Measurements from ENCODE around the gene MUC20.
"Not testable (repeated sequence)": the region's sequence is repeated elsewhere in the genome, so short reads cannot be mapped to it uniquely, and the experiment has no call there.

MUC20 gene, protein sequence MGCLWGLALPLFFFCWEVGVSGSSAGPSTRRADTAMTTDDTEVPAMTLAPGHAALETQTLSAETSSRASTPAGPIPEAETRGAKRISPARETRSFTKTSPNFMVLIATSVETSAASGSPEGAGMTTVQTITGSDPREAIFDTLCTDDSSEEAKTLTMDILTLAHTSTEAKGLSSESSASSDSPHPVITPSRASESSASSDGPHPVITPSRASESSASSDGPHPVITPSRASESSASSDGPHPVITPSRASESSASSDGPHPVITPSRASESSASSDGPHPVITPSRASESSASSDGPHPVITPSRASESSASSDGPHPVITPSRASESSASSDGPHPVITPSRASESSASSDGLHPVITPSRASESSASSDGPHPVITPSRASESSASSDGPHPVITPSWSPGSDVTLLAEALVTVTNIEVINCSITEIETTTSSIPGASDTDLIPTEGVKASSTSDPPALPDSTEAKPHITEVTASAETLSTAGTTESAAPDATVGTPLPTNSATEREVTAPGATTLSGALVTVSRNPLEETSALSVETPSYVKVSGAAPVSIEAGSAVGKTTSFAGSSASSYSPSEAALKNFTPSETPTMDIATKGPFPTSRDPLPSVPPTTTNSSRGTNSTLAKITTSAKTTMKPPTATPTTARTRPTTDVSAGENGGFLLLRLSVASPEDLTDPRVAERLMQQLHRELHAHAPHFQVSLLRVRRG

DNA sequence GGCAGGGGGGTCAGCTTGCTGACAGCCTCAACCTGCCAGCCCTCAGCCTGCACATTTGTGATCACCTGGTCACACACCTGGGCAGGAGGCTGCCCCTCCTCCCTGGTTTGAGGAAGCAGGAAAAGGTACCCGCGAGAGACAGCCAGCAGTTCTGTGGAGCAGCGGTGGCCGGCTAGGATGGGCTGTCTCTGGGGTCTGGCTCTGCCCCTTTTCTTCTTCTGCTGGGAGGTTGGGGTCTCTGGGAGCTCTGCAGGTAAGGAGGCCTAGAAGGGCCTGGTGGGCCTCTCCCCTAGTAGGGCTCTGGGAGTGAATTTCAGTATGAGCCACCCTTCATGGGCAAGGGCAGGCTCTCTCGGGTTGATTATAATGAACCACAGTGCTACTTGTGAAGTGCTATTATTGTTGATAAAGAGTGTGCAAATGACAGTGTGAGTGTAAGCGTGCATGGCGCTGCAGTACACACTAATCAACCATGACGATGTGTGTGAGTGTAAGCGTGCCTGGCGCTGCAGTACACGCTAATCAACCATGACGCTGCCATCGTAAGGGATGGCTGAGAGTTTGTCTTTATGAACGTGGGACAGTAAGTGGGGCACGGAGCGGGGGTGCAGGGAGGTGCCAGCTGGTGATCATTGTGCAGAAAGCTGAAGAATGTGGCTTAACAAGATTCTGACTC, at the start of gene MUC20:
TSS of gene MUC20 (plus strand) at position 148 of the 676 bp plus-strand sequence. CDS start at position 178, 30 bp downstream.
- not testable (repeated sequence) for DNase-seq

DNA sequence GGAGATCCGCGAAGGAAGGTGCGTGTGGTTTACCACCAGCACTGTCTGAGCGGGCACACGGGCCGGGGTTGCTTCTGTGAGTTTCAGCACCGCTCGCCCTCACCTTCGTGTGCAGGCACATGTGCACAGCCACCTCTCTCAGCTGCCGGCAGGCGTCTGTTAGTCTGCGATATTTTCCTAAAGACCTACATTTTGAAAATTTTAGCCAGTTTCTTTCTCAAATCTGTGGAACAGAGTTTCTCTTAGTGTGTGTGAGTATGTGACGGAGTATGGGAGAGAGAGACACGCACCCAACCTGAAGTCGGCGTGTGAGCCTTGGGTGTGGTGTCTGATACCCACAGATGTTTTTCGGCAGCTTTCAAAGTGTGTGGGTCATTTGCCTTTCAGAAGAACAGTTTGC, 49.5 kb upstream of the MUC20 start:
- not testable (repeated sequence) for DNase-seq

DNA sequence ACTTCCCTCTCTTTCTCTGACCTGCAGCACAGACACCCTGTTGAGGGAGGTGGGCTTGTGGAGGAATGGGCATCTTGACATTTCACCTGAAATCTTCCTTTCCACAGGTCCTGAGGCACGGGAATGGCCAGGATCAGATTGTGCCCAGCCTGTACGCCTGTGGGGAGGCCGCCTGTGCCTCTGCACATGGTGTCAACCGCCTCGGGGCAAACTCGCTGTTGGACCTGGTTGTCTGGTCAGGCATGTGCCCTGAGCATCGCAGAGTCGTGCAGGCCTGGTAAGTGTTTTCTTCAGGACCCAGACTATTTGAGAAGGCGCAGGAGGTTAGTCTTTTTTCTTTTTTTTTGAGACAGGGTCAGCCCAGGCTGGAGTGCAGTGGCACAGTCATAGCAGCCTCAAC, 47.1 kb upstream of the MUC20 start:
- DNase-seq, result not testable (repeated sequence)

DNA sequence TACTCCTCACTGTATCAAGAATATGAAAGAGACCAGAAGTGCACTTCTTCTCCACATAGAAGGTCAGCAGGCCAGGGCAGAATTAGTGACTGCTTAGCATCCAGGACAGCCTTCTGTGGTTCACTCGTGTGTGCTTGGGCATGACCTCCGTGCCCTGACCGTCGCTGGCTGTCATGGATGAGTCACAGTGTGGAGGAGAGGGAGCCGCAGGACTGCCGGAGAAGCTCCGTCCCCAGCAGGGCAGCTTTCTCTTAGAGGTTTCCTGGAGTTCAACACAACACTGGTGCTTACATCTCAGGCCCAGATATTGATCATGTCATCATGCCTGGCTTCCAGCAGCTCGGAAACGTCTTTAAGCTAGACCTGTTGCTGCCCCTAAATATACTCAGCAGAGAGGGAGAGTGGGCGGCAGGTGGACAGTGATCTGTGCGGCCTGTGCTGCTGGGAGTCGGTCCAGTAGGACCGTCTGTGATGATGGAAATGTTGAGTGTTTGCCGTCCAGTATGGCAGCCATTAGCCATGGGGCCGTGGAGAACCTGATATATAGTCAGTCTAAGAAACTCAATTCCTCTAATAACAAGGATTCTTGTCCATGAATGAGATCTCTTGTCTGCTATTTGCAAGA, 42.3 kb upstream of the MUC20 start:
- not testable (repeated sequence) for DNase-seq

DNA sequence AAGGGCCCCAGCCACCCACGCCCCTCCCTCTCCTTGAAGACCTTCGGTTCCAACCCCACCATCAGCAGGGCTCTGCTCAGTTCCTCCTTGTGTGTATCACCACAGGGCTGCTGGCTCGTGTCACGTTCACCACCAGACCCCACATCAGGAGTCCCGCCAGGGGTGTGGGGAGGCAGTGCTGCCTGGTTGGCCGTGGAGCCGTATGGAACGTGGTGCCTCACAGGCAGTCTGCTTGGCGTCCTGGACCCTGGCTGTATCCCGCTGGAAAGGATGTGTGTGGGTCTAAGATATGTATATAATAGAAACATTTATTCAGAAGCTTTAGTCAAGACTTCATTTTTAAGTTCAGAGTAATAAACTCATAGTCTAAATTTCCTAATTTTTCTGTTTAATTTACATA, 40.1 kb upstream of the MUC20 start:
- not testable (repeated sequence) for DNase-seq

DNA sequence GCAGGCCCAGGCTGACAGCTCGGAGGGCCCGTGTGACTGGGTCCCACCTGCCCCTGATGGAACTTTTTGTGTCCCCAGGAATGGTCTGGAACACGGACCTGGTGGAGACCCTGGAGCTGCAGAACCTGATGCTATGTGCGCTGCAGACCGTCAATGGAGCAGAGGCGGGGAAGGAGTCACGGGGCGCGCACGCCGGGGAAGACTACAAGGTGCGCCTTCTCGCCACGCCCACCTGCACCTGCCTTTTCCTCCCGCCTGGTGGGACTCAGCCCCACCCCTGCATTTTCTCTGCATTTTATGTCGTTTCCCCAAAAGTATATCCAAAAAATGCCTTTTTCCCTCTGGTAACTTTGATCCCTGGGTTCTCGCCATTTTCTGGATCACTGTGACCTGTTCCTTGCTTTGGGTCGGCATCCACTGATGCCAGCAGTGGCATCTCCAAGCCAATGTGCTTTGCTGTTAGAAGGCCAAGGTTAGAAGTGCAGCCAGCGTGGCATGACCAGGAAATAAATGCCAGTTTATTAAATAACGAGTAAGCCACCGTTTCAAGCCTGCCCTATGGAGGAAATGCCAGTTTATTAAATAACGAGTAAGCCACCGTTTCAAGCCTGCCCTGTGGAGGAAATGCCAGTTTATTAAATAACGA, 39.2 kb upstream of the MUC20 start:
- DNase-seq, result not testable (repeated sequence)

DNA sequence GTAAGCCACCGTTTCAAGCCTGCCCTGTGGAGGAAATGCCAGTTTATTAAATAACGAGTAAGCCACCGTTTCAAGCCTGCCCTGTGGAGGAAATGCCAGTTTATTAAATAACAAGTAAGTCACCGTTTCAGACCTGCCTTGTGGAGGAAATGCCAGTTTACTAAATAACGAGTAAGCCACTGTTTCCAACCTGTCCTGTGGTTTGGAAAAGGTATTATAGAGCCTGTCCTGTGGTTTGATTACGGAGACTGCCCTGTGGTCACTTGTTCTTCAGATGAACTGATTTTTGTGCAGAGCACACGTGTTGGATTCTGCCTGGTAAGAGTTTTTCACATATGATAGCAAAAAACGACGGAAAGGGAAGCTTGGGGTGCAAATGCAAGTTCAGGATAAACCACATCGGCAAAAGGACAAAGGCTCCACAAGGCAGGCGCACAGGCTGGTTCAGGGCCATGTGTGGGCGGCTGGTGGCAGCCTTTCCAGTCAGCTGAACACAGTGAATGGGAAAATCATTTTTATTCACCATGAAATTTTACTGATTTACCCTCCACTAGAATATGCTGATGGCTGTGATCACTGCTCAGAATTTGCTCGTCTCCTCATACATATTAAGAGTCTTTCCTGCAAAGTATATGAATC, 38.6 kb upstream of the MUC20 start:
- not testable (repeated sequence) for DNase-seq

DNA sequence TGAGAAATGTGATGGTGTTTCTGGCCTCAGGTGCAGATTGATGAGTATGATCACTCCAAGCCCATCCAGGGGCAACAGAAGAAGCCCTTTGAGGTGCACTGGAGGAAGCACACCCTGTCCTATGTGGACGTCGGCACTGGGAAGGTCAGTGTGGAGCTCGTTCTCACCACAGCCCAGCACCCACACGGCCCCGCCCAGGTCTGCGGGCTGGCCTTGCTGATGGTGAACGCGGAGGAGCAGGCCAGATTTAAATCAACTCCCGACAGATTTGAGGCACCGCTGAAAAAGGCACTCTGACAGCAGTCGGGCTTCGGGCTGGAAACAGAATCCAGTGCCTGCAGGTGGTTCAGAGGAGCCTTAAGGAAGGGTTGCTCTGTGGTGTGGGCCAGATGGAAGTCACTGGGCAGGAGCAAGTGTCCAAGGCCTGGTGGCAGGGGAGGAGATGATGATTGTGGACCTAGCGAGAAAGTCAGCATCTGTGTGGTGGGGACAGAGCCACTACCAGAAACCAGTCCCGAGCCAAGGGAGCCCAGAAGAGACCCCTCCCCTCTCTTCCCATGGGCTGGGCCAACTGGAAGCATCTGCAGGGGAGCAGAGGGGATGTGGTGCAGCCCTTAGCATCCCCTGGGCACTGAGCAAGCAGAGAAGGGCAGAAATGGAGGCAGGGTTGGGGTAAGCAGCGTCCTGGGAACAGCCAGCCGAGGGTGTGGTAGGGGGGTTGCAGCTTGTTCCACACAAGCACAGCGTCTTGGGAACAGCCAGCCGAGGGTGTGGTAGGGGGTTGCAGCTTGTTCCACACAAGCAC, 36.9 kb upstream of the MUC20 start:
- DNase-seq, result not testable (repeated sequence)

DNA sequence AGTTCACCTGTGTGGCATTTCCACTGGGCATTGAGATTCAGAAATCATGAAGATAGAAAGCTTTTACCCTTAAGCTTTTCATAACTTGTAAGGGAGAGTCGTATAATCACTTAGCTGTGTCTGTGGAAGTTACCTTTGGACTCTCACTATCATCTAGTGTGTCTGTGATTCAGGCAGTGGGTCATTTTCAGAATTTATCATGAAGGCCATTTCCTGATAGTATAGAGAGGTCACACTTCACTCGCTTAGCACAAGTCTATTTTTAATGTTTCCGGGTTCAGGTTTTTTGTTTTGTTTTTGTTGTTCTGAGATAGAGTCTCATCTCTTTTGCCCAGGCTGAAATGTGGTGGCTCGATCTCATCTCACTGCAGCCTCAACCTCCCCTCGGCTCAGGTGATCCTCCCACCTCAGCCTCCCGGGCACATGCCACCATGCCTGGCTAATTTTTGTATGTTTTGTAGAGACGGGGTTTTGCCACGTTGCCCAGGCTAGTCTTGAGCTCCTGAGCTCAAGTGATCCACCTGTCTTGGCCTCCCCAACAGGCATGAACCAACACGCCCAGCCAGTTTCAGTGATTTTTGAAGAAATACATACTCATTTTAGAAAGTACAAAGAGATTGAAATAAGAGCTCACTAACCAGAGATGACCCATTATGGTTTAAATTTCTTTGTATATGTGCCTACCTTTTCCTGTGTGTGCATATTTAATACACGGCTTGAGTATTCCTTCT, 36.1 kb upstream of the MUC20 start:
- not testable (repeated sequence) for DNase-seq

DNA sequence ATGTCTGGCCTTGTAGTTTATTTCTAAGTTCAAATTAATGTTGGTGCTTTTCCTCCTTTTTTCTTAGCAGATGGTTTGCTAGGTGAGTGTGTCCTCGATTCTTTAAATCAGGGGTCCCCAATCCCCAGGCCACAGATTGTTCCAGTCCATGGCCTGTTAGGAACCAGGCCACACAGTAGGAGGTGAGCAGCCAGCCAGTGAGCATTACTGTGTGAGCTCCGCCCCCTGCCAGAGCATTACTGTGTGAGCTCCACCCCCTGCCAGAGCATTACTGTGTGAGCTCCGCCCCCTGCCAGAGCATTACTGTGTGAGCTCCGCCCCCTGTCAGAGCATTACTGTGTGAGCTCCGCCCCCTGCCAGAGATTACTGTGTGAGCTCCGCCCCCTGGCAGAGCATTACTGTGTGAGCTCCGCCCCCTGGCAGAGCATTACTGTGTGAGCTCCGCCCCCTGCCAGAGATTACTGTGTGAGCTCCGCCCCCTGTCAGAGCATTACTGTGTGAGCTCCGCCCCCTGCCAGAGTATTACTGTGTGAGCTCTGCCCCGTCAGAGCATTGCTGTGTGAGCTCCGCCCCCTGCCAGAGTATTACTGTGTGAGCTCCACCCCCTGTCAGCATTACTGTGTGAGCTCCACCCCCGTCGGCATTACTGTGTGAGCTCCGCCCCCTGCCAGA, 34.1 kb upstream of the MUC20 start:
- not testable (repeated sequence) for DNase-seq

DNA sequence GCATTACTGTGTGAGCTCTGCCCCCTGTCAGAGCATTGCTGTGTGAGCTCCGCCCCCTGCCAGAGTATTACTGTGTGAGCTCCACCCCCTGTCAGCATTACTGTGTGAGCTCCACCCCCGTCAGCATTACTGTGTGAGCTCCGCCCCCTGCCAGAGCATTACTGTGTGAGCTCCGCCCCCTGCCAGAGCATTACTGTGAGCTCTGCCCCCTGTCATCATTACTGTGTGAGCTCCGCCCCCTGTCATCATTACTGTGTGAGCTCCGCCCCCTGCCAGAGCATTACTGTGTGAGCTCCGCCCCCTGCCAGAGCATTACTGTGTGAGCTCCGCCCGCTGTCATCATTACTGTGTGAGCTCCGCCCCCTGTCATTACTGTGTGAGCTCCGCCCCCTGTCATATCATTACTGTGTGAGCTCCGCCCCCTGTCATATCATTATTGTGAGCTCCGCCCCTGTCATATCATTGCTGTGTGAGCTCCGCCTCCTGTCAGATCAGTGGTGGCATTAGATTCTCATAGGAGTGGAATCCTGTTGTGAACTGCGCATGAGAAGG, 33.5 kb upstream of the MUC20 start:
- not testable (repeated sequence) for DNase-seq

DNA sequence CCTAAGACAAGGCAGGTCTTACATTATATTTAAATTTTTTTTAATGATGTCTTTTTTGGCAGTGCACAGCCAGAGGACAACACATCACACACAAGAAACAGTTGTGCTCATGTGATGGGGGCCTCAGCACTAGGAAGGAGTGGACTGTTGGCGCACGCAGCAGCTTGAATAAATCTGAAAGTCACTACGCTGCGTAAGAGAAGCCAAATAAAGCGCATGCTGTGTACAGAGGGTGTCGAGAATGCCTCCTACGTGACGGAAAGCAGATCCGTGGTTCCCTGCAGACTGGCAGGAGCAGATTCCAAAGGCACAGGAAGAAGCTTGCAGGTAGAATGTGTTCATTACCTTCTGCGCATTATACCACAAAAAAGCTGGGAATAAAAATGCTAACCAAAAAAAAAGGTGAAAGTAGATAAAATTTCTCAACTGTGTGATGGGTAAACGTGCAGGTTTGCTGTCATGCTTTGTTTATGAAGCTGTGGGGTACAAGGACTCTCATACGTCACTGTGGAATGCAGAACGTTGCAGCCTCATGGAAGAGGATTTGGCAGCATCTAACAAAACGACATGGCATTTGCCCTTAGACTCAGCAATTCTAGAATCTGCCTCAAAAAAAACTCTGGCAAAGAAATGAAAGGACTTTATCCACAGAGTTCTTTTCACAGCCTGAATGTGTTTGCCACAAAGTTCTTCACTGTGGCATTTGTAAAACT, 32.2 kb upstream of the MUC20 start:
- not testable (repeated sequence) for DNase-seq

DNA sequence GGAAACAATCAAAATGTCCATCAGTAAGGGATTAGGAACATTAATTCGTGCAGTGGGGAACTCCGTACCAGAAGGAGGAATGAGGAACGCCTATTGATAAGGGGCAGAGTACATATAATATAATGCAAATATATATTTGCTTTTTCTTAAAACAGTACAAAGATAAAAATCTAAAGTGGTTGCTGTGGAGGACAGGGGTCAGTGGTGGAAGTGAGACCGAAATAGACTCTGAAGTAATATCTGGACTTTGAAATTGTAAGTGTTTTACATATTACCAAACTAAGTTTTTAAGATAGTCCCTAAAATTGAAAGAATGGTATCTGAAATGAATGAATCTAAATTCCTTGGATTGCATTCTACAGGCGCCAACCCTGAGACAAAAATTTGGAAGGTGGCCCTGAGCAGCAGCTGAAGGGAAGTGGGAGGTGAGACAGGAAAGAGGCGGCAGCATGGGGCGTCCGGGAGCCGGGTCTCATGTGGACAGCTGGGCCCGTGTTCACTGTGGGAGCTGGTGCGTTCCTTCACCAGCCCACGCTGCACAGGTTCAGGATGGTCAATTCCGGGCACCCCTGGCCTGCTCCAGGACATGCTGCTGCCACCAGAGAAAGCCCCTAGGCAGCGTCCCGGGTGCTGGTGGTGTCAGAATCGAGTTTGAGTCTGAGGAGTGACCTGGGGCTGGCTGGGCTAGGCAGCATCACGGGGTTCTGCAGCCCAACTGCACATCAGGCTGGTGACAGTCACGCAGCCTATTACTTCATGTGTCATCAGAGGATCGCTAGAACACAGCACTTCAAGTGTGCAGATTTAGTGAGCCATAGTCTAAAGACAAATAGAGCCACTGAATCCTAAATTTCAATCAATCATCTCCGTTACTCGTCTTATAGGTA, 31.4 kb upstream of the MUC20 start:
- not testable (repeated sequence) for DNase-seq

DNA sequence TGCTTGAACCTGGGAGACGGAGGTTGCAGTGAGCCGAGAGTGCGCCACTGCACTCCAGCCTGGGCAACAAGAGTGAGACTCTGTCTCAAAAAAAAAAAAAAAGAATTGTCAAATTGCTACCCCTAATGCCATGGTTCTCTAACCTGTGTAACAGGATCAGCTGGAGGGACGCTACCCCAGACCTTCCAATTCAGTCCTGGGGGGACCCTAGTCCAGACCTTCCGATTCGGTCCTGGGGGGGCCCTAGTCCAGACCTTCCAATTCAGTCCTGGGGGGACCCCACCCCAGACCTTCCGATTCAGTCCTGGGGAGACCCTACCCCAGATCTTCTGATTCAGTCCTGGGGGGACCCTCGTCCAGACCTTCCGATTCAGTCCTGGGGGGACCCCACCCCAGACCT, 29.8 kb upstream of the MUC20 start:
- DNase-seq, result no peak

DNA sequence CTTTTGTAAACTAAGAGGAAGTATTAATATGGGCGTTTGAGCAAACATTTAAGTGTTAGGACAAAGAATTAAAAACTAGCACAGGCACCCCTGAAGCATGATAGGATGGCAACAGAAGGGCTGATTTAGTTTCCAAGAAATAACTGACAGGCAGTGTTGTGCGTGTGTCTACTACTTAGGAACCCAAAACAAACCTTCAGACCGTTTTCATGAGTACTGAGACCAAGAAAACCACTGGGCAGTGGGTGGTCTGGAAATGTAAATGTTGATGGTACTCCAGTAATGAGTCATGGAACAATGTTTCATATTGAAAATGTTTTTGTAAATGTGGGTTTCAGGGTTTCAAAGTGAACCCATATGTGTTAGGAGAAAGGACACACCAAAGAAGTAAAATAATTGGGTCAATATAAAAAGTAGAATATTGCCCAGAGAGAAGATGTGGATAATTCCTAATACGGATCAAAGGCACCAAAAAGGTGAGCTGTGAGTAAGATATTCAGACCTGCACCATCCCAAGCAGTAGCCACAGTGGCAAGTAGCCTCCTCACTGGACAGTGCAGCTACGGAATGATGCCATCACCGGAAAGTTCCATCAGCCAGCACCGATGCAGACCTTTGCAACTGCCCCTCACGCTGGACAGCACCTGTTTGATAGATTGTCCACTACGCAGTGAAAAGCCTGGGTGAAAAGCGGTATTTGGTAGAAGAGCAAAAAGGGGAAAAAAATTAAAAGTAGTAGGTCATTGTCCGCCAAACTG, 29.0 kb upstream of the MUC20 start:
- not testable (repeated sequence) for DNase-seq

DNA sequence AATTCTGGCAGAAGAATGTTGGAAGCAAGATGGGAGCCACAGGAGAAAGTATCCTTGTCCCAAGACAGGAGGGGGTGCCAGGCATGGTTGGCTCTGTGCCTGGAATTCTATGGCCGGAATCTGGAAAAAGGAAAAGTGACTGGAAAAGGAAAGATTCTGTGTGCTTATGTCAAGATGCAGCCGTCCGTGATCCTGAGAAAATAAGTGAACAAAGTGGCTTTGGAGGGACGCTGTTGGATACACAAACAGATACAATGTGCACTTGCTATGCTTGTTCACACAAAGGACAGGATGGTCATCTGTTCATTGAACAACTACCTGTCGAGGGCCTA, 28.5 kb upstream of the MUC20 start:
- no peak for DNase-seq

DNA sequence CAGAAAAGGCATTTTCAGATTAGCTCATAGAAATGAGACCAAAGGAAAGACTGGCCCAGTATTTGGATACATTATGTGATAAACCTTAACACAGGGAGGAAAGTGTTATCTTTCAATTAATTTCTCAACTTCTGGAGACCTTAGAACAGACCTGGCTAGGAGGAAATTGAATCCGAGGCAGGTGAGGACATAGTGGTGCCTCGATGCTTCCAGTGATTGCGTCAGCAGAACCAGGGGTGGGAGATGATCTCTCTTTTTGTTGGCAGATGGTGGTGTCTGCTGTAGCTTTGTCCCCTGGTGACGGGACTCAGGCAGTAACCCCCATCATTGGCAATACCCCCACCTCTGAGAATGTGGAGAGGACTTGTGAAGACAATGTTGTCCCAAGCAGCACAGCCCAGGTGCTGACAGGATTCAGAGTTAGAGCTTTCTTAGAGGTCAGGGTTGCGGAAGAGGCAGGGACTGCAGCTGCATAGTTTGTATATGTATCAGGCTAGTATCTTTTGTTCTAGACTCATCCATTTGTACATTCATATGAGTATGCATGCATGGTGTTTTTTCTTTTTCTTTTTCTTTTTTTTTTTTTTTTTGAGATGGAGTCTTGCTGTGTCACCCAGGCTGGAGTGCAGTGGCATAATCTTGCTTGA, 27.9 kb upstream of the MUC20 start:
- DNase-seq, result no peak
